GM21515 (cell line): ENCODE results near the gene ABCC1.

ENCODE experiments used
- ATAC-seq: cut with Tn5 transposase; IDR thresholded peaks from one replicate; pipeline ENCODE4 v1.9.1; 2021; ENCODE audit not compliant: unreplicated experiment

Gene ABCC1

GRCh38 chr16:16016388-16016964, 67.1 kb downstream of the ABCC1 start:
- ATAC-seq = no peak

GRCh38 chr16:16017812-16018211, 68.4 kb downstream of the ABCC1 start:
- ATAC-seq = no peak

GRCh38 chr16:16018705-16019104, 69.3 kb downstream of the ABCC1 start:
- no peak for ATAC-seq

DNA sequence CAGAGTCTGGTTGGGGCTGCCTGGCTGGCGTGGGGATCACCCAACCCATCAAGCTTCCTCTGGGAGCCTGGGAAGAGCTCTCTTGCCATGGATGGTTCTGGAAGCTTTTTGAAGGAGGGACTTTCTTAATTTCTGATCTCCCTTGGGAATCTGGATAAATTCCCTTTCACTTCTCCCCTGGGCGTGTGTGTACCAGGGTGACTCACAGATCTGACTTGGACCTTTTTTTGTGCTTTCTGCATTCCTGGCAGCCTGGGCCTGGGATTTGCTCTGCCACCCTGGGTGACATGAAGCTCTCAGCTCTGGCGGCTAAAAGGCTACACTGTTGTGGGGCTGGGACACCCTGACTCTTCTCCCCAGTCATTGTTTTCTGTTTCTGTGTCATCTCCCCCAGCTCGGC, 70.1 kb downstream of the ABCC1 start:
- ATAC-seq = no peak

DNA sequence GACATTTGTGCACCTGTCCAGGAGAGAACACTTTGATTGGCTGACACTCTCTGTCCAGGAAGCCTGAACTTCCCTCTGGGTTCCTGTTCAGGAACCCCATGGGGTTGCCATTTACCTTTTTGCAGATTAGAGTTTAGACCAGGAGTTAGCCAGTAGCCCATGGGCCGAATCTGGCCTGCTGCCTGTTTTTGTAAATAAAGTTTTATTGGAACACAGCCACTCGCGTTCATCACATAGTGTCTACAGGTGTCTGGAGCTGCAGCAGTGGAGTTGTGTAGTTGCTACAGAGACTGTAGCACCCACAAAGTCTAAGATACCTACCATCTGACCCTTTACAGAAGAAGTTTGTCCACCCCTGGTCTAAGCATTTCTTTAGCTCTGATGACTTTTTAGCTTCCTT, 70.9 kb downstream of the ABCC1 start:
- no peak for ATAC-seq

- no peak for ATAC-seq
Measured at GRCh38 chr16:16021020-16021419, 71.6 kb downstream of the ABCC1 start.

DNA sequence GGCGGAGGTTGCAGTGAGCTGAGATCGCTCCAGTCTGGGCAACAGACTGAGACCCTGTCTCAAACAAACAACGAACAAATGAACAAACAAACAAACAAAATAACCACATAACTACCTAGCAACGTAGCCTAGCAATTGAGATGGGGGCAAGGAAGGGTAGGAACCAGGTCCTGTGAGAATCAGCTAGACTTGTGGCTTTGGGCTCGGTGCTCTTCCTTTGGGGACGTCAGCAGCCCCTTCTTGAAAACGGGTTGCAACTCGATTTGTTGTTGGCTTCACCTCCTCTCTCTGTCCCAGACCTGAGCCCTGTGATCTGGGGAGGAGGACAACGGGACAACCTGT, 72.2 kb downstream of the ABCC1 start:
- ATAC-seq = no peak

DNA sequence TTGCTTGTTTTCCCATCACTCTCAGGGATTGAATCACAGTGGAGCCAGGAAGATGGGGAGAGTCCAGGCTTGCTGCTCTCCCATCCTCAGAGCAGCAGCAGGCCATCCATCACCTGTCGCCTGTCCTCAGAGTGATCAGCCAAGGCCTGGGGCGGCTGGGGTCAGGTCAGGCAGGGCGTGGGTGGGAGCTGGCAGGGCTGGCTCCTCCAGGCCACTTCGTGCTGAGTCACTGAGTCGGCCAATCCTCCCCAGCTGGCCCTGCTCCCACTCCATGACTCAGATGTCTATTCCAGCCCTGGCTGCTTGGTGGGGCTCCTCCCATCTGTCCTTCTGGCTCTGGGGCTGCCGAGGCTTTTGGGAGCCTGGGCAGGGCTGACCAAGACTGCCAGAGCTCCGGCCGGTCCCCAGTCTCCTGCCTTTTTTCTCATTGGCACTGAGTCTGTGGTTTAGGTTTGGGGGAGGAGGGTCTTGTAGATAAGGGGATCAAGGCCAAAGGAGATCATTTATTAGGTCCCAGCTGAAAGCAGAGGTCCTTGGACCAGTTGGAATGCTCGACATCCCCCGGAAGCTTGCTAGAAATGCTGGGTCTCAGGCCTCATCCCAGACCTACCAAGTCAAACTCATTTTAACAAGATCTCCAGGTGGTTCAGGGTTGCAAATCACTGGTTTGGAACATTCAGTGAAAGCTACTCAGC, 72.7 kb downstream of the ABCC1 start:
- ATAC-seq = no peak

GRCh38 chr16:16022683-16023064, 73.3 kb downstream of the ABCC1 start:
- no peak for ATAC-seq

DNA sequence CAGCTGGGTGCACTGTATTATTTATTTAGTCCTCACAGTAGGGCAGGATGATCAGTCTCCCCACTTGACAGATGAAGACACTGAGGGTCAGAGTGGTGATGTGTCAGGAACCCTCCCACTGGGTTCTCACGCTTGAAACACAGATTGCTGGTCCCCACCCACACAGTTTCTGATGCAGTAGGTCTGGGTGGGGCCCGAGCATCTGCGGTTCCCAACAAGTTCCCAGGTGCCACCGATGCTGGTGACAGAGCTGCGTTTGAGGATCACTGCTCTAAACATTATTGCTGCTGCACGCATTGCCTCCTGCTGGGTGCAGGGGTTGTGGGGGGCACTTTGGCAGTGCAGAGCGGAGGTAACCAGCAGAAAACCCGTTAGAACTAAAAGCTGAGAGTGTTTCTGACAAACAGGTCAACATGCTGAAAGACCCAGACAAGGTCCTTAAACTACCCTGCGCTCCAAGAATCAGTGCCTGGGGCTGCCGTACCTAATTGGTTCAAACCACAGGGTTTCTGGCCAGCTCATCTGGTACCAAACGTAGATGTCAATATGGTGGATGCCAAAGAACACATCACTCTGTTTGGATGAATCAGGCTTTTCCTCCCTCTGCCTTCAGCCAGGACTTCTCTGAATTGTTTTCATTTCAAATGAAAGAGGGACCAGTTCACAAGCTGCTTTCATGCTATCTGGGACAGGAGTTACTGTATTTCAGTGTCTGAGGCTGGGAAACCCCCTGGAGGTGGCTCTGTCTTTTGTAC, 76.0 kb downstream of the ABCC1 start:
- no peak for ATAC-seq

- ATAC-seq = no peak
Measured at GRCh38 chr16:16027728-16028310, 78.4 kb downstream of the ABCC1 start.

DNA sequence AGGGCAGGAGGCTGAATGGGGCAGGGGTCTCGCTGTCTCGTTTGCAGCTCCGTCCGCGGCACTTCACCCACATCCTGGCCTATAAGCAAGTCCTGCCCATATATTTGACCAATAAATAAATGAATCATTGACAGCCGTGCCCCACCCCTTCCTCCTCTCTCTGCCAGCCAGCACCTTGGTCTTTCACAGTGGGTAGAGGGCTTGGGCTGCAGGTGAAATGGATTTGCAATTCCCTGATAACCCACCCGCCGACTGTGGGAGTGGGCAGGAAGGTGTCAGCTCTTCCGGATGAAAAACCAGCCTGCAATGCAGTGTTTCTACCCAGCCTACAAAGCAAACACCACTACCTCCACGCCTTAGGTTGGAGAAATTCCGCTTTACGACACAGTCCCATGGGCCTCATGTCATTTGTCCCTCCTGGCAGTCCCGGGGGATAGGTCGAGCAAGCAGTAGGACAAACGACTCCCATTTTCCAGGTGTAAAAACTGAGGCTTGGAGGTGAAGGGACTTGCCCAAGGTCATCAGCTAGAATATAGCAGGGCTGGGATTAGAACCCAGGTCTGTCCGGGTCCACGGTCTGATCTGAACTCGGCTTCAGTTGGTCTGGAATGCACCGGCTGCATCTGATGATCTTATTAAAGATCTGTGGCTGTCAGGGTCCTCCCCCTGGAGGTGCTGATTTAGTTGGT, 79.0 kb downstream of the ABCC1 start:
- ATAC-seq = no peak

- no peak for ATAC-seq
Measured at GRCh38 chr16:16029431-16030011, 80.1 kb downstream of the ABCC1 start.

DNA sequence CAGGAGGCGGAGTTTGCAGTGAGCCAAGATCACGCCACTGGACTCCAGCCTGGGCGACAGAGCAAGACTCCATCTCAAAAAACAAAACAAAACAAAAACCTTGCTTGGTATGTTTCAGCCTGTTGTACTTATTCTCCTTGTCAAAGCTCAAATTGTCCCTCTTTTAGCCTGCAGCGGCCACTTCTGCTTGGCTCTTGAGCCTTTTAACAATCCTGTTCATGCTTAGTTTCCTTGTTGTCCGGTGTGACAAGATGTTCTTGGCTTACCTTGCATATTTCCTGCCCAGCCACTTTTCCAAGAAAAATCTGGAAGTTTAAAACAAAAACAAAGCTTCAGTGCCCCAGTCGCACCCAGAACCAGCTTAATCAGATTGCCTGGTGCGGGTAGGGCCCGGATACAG, 81.0 kb downstream of the ABCC1 start:
- no peak for ATAC-seq

DNA sequence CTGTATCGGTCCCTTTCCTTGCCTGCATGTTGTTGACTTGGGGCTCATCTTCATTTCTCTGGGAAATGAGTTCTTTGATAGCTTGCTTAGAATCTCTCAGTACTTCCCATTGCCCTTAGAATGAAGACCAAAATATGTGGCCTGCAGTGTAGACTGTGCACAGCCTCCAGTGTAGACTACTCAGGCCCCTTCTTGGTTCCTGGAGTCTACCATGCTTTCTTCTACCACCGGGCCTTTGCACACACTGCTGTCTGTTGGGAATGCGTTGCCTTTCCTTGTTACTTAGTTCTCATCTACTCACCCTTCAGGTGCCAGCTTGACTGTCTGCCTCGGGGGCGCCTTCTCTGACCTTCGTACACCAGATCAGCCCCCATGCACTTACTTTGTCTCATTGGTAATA, 82.0 kb downstream of the ABCC1 start:
- no peak for ATAC-seq

DNA sequence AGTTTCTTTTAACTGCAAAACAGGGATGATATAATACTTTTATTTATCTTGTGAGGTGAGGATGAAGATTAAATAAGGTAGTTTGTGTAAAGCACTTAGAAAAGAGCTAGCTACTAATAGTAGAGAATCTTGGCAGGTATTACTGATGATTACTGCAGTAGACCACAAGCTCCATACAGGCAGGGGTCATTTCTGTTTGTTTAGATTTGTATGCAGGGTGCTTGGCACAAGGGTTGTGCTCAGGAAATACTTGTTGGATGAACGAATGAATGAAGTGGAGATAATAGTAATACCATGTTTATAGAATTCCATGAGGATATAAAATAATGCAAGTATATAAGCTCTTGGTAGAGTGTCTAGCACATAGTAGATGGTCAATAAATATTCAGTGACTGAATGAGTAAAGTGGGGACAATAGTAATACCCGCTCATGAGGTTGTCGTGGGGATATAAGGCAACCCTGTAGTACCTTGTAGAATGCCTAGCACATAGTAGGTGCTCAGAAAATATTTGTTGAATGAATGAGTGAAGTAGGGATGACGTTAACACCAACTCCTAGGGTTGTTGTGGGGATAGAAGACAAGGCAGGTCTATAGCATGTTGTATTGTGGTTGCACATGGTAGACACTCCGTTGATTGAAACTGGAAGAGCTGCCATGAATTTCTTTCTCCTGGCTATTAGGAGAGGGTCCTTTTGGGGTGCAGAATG, 83.0 kb downstream of the ABCC1 start:
- ATAC-seq = no peak

DNA sequence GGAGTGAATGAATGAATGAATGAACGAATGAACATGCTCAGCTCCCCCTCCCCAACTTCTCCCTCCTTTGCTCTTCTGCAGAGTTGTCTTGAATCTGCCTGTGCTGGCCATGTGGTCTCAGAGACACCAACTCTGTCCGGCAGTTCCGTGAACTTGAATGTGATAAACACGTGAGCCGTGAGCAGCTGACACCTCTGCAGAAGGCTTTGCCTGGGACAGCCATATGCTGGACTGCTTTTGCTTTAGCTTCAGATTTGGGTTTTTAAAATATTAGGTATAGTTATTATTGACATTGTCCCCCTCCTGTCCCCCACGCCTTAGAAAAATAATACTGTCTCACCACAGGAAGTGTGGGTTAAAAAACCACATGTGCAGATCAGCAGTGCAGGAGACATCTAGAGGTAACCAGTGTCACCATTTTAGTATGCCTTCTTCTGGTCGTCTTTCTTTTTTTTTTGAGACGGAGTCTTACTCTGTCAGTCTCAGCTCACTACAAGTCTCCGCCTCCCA, 83.8 kb downstream of the ABCC1 start:
- no peak for ATAC-seq

- no peak for ATAC-seq
Measured at GRCh38 chr16:16036359-16036792, 87.0 kb downstream of the ABCC1 start.

DNA sequence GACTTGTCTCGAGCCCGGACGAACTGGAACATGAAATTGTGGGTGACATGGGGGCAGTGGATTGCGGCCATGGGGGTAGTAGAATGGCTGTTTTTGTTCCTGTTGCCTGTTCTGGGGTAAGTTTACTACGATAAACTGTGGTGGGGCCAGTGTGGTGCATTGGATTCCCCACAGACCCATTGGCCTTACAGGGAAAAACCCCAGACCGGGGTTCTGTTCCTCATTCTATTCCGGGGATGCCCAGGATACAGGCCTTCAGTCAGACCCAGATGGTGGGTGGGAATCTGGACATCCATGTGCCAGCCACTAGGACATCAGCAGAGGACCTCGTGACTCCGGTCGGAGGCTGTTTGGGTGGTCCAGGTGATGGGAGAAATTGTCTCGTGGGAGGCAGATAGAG, 88.1 kb downstream of the ABCC1 start:
- ATAC-seq = no peak

DNA sequence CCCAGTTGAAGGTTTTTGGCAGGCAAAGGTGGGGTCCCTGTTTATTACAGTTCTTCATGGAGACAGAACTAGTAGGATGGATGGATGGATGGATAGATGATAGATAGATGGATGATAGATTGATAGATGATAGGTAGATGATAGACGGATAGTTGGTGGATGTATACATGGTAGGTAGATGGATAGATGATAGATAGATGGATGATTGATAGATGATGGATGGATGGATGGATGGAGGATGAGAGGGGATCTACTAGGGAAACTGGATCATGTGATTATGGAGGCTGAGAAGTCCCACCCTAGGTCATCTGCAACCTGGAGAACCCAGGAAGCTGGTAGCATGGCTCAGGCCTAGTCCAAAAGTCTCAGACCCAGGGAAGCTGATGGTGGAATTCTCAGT, 88.6 kb downstream of the ABCC1 start:
- ATAC-seq = no peak
